PC-3 (cell line): ENCODE results near the gene SPOP. TPM values are rescaled to one million over a fixed set of nuclear protein-coding genes. Genes with fewer than 3 reads are reported as not detected.

Source experiments
- ATAC-seq: fragments of 200-7000 bp; cut with Tn5 transposase; 2 replicates; pipeline ENCODE4 v1.9.1; 2020; ENCODE audit warnings: mild to moderate bottlenecking, moderate library complexity
- BruUV-seq: library from RNA; stranded (reverse); fragments of 400-500 nt; replicated peaks from 2 replicates; lab custom pipeline; 2021; lab: Mats Ljungman, UMichigan
- CTCF ChIA-PET: fragments of 300-600 bp; sonication (Branson Sonifier 250); formaldehyde crosslinking; loops from one replicate; lab custom pipeline; 2022; ENCODE audit warnings: antibody characterized with exemption; lab: Charles Lee
- POLR2A ChIA-PET: fragments of 300-600 bp; sonication (Branson Sonifier 250); formaldehyde crosslinking; loops from one replicate; lab custom pipeline; 2022; ENCODE audit warnings: antibody characterized with exemption; ENCODE audit not compliant: unreplicated experiment; lab: Charles Lee
- DNase-seq: peaks from one replicate; pipeline ENCODE4 v3.0.0-alpha.2; 2015
- H2AFZ ChIP-seq: fragments of 300-600 bp; sonication (generic); 2 replicates; pipeline ENCODE4 v1.6.0; 2016; ENCODE audit warnings: antibody characterized with exemption, low read length
- H3F3A ChIP-seq: fragments of 300-600 bp; sonication (generic); one replicate; pipeline ENCODE4 v1.6.0; 2017; ENCODE audit warnings: antibody characterized with exemption, low read length, control low read depth, mild to moderate bottlenecking; ENCODE audit not compliant: unreplicated experiment
- H3K27ac ChIP-seq: fragments of 300-600 bp; sonication (generic); 2 replicates; pipeline ENCODE4 v1.5.1; 2016; ENCODE audit warnings: mild to moderate bottlenecking, low read length
- H3K27me3 ChIP-seq: fragments of 300-600 bp; sonication (generic); 2 replicates; pipeline ENCODE4 v1.6.1; 2016; ENCODE audit warnings: low read length, mixed read lengths
- H3K36me3 ChIP-seq: fragments of 300-600 bp; sonication (generic); 2 replicates; pipeline ENCODE4 v1.6.1; 2016; ENCODE audit warnings: low read depth, mixed run types, low read length, mixed read lengths
- H3K4me1 ChIP-seq: fragments of 300-600 bp; sonication (generic); 2 replicates; pipeline ENCODE4 v1.5.1; 2016; ENCODE audit warnings: low read length; ENCODE audit not compliant: insufficient read depth
- H3K4me2 ChIP-seq: fragments of 300-600 bp; sonication (generic); 2 replicates; pipeline ENCODE4 v1.6.0; 2016; ENCODE audit warnings: low read length
- H3K4me3 ChIP-seq: fragments of 300-600 bp; sonication (generic); 2 replicates; pipeline ENCODE4 v1.5.1; 2016; ENCODE audit warnings: mild to moderate bottlenecking, low read length, mixed read lengths
- H3K79me2 ChIP-seq: fragments of 300-600 bp; sonication (generic); 2 replicates; pipeline ENCODE4 v1.6.1; 2017; ENCODE audit warnings: low read length, mixed read lengths
- H3K9ac ChIP-seq: fragments of 300-600 bp; sonication (generic); 2 replicates; pipeline ENCODE4 v1.6.0; 2016; ENCODE audit warnings: mild to moderate bottlenecking, low read length
- H3K9me2 ChIP-seq: fragments of 300-600 bp; sonication (generic); replicated peaks from 2 replicates; pipeline ENCODE4 v1.6.1; 2016; ENCODE audit warnings: mixed run types, low read length, mixed read lengths
- H3K9me3 ChIP-seq: fragments of 300-600 bp; sonication (generic); 2 replicates; pipeline ENCODE4 v1.6.1; 2016; ENCODE audit warnings: low read length, mixed read lengths
- H4K20me1 ChIP-seq: fragments of 300-600 bp; sonication (generic); 2 replicates; pipeline ENCODE4 v1.6.1; 2016; ENCODE audit warnings: low read length, mixed read lengths
- EZH2 ChIP-seq: fragments of 300-600 bp; sonication (generic); IDR thresholded peaks from one replicate; pipeline ENCODE4 v1.6.1; 2017; ENCODE audit warnings: antibody characterized with exemption, mild to moderate bottlenecking, low read length; ENCODE audit not compliant: unreplicated experiment
- EZH2phosphoT487 ChIP-seq: fragments of 300-600 bp; sonication (generic); IDR thresholded peaks from 2 replicates; pipeline ENCODE4 v1.6.1; 2018; ENCODE audit warnings: mild to moderate bottlenecking, antibody characterized with exemption, low read length, borderline replicate concordance
- intact Hi-C: fragments of 100-400 bp; cut with micrococcal nuclease; formaldehyde crosslinking; loops from 2 replicates; pipeline ENCODE4 v1.9.0; 2023
- total RNA-seq: library from RNA; depleted of rRNA; stranded (reverse); fragments of >200 nt; gene quantifications from 2 replicates; pipeline ENCODE4 v1.2.3, GENCODE V29; 2014
- TF ChIP-seq, protein P1 (sequence below): fragments of 300-600 bp; sonication (generic); conservative IDR thresholded peaks from 2 replicates; pipeline ENCODE4 v1.5.1; 2017; ENCODE audit warnings: antibody characterized with exemption, low read depth, mild to moderate bottlenecking, low read length

SPOP gene
- total RNA-seq, 1 experiment from 2014 or later, result 54.7 TPM

DNA sequence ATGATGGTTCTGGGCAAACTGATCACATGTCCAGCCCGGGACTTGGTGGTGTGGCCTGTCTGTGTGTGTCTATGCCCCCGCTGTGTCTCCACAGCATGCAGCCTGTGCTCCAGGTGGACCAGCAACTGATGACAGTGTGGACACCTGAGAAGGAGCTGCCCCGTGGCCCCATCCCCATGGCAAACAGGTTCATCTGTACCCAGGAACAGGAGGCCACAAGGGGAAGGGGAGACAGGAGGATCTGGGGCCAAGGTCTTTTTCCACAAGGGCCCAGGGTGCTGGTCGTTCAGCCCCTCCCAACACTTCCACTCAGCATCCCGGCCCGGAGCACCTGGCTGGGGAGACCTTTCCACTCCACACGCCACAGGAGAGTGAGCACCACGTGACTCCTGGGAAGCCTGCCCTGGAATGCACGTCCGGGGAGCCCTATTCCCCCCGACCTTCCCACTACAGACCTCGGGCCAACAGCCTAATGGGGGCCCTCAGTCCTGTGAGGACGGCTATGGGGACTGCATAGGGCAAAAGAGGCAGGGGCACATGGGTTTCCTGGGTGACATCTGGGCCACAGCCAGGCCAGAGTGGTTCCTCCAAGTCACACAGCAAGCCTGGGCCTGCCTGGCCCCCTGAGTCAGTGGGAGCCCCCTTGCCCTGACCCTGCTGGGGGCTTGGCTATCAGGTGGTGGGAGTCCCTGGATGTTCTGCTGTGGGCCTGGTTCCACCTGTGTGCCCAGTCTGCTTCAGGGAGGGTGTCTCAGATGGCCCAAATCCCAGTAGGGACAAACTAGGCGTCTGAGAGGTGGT lies 123.0 kb downstream of the SPOP start:
- Histone ChIP-seq H2AFZ (no peak overlapping the region), H3K27ac (no peak overlapping the region), H3K4me1 (peaks cover 4% of the 10 kb centered on the region; the same call in 1 of the 2 replicates), H3K9me3 (no peaks in the 10 kb centered on the region), H4K20me1 (no peaks in the 10 kb centered on the region), H3K9ac (no peak overlapping the region), H3K4me2 (no peak overlapping the region), H3K79me2 (no peaks in the 10 kb centered on the region), H3K4me3 (no peak overlapping the region), H3K36me3 (no peaks in the 10 kb centered on the region), H3K27me3 (no peaks in the 10 kb centered on the region), H3K9me2 (no peaks in the 10 kb centered on the region), H3F3A (no peaks in the 10 kb centered on the region)
- CTCF ChIA-PET, result interaction anchor here (0.7 to 1.3 kb wide), 4 partner anchors 58 to 147 kb away, joined by 3 to 5 read pairs (median 3); no protein-coding TSS in a partner anchor
- intact Hi-C loops, result no loop called here
- POLR2A ChIA-PET, result no interaction called here
- no TSS peak for BruUV-seq
- no peak for ATAC-seq
- TF ChIP-seq, protein P1, sequence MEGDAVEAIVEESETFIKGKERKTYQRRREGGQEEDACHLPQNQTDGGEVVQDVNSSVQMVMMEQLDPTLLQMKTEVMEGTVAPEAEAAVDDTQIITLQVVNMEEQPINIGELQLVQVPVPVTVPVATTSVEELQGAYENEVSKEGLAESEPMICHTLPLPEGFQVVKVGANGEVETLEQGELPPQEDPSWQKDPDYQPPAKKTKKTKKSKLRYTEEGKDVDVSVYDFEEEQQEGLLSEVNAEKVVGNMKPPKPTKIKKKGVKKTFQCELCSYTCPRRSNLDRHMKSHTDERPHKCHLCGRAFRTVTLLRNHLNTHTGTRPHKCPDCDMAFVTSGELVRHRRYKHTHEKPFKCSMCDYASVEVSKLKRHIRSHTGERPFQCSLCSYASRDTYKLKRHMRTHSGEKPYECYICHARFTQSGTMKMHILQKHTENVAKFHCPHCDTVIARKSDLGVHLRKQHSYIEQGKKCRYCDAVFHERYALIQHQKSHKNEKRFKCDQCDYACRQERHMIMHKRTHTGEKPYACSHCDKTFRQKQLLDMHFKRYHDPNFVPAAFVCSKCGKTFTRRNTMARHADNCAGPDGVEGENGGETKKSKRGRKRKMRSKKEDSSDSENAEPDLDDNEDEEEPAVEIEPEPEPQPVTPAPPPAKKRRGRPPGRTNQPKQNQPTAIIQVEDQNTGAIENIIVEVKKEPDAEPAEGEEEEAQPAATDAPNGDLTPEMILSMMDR, result no peak
- TF ChIP-seq EZH2 (no peak), EZH2phosphoT487 (no peak)
- DNase-seq, result no peak

DNA sequence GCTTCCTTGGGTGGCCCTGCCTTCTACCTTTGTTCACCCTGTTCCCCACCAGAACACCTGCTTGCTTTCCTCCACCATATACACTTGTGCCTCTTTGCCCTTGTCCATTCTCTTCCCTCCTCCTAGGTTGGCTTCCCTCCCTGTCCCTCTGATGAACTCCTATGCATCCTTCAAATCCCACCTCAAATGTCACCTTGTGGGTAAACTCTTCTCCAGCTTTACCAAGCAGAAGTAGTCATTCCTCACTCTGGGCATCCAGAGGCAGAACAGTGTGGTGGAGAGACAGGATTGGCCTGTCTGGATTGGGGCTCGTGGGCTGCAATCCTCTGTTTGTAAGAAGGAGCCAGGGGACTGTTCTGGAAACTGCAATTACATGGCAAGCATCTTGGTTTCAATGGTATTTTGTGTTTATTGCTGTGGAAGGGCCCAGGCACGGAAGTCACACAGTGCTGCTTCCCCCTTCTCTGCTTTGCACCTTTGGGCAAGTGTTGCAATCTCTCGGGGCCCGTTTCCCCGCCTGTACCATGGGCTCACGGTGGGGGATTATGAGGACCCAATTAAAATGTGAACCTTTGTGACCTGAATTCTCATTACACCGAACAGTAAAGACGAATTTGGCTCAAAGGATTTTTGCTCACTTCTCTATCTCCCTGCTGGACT lies 124.1 kb downstream of the SPOP start:
- TF ChIP-seq EZH2phosphoT487 (no peak), EZH2 (no peak)
- TF ChIP-seq, protein P1, result no peak
- Histone ChIP-seq H4K20me1 (no peaks in the 10 kb centered on the region), H3K27ac (no peak overlapping the region), H2AFZ (no peak overlapping the region), H3K9me3 (no peaks in the 10 kb centered on the region), H3F3A (no peaks in the 10 kb centered on the region), H3K4me2 (no peak overlapping the region), H3K9me2 (no peaks in the 10 kb centered on the region), H3K79me2 (no peaks in the 10 kb centered on the region), H3K4me3 (no peak overlapping the region), H3K4me1 (peaks cover 4% of the 10 kb centered on the region; the same call in 1 of the 2 replicates), H3K36me3 (no peaks in the 10 kb centered on the region), H3K27me3 (no peaks in the 10 kb centered on the region), H3K9ac (no peak overlapping the region)
- ATAC-seq (no peak), DNase-seq (no peak)
- ChIA-PET POLR2A (no interaction called here), CTCF (no interaction called here)
- no TSS peak for BruUV-seq
- intact Hi-C loops, result no loop called here
